ENCODE measurements around the gene LRRC32. TPM values are rescaled to one million over a fixed set of nuclear protein-coding genes. Genes with fewer than 3 reads are reported as not detected.

The LRRC32 gene
- total RNA-seq, 1 experiment from 2014 or later = 0.27 TPM

DNA sequence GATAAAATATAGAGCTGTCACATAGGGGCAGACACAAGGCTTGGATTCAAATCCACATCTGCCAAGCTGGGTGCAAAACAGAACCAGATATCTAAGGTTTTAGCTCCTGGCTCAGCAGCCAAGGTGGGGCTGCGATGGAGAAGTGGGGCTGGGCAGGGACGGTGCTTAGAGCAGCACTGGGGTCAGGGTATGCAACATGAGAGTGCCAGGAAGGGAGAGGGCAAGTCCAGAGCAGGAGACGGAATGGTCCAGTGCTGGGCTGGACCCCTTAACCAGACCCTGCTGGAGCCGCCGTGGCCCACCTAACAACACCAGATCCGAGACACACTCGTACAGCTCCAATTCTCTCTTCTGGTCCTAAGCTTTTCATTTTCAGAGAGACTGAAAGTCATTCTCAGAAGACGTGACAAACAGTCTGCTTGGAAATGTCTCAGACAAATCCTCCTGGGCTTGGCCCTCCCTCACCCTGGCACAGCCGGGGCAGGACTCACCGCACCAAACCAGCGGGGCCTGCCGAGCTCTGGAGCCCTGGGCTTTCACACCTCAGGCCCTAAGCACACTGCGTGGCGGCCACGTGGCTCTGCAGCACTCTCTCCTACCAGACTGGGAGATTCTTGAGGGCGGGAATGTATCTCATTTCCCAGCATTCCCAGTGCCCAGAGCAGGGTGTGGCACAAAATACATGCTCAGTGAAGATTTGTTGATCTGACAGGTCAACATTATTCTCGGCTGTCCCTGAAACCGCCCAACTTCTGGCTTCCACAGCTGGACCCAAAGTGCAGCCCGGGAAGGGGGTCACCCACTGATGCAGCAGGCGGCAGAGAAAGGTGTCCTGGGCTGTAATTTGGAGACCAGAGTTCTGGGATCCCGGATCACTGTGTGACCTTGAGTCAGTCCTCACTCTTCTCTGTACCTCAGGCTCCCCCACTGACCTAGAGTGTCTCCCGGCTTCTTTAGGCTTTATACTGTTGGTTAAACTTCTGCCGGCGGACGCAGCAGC is 11.6 kb downstream of the LRRC32 start:
- Mint-ChIP-seq H3K27me3 (ENCODE audit: insufficient read depth, unreplicated experiment) (no peaks in the 10 kb centered on the region), H3K4me1 (ENCODE audit: low read depth, unreplicated experiment) (no peaks in the 10 kb centered on the region), H3K4me3 (ENCODE audit: unreplicated experiment) (no peak overlapping the region), H3K9me3 (ENCODE audit: unreplicated experiment) (no peaks in the 10 kb centered on the region), H3K27ac (ENCODE audit: unreplicated experiment) (no peak overlapping the region), H3K36me3 (ENCODE audit: insufficient read depth, unreplicated experiment) (no peaks in the 10 kb centered on the region)
- CTCF ChIA-PET = interaction anchor here (0.6 kb wide), 1 partner anchor 9 kb away, joined by 3 read pairs; no protein-coding TSS in a partner anchor
- no peaks in the 10 kb centered on the region for H3K27me3 ChIP-seq (replicated peaks; ENCODE audit: control insufficient read depth, insufficient read depth, low read length)
- H3K4me1 ChIP-seq = no peaks in the 10 kb centered on the region
- no peak overlapping the region for H3K4me3 ChIP-seq (ENCODE audit: low read depth, low read length)
- TF ChIP-seq, protein P1, sequence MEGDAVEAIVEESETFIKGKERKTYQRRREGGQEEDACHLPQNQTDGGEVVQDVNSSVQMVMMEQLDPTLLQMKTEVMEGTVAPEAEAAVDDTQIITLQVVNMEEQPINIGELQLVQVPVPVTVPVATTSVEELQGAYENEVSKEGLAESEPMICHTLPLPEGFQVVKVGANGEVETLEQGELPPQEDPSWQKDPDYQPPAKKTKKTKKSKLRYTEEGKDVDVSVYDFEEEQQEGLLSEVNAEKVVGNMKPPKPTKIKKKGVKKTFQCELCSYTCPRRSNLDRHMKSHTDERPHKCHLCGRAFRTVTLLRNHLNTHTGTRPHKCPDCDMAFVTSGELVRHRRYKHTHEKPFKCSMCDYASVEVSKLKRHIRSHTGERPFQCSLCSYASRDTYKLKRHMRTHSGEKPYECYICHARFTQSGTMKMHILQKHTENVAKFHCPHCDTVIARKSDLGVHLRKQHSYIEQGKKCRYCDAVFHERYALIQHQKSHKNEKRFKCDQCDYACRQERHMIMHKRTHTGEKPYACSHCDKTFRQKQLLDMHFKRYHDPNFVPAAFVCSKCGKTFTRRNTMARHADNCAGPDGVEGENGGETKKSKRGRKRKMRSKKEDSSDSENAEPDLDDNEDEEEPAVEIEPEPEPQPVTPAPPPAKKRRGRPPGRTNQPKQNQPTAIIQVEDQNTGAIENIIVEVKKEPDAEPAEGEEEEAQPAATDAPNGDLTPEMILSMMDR (IDR thresholded peaks at IDR 0.05; ENCODE audit: insufficient read depth in 1 of 2, low read depth in 1 of 2, low read length in 1 of 2, severe bottlenecking in 1 of 2, unreplicated experiment in 1 of 2) = no peak
- POLR2A ChIA-PET = no interaction called here
- peak in 1 of 2 experiments; percentile 32 for DNase-seq
- intact Hi-C loops (cut with micrococcal nuclease; ENCODE audit: unreplicated experiment) = no loop called here
- BruUV-seq (replicated peaks) = no TSS peak
- no peaks in the 10 kb centered on the region for H3K9me3 ChIP-seq
- H3K36me3 ChIP-seq (ENCODE audit: control insufficient read depth, insufficient read depth, low read length) = no peaks in the 10 kb centered on the region

DNA sequence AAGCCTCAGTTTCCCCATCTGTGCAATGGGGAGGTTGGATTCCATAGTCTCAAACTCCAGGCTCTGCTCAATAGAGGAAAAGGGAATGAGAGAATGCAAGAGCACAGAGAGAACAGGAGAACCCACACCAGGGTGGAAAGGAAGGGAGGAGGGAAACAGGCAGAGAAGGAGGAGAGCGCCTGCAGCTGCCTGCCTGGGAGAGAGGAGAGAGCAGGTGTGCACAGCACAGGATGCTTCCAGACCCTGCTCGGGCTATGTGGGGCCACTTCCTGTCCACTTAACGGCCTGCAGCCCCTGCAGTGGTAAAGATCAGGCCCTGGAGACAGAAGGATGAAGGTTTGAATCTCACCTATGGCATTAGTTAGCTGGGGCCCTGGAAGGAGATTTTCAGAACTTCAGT is 12.3 kb downstream of the LRRC32 start:
- H3K4me3 Mint-ChIP-seq (ENCODE audit: unreplicated experiment) = no peak overlapping the region
- CTCF ChIA-PET = interaction anchor here (0.6 kb wide), 1 partner anchor 8 kb away, joined by 3 read pairs; no protein-coding TSS in a partner anchor
- H3K27me3 Mint-ChIP-seq (ENCODE audit: insufficient read depth, unreplicated experiment) = no peaks in the 10 kb centered on the region

More for the DNA sequence above, 12.3 kb downstream of the LRRC32 start:
- Mint-ChIP-seq H3K9me3 (ENCODE audit: unreplicated experiment) (no peaks in the 10 kb centered on the region), H3K27ac (ENCODE audit: unreplicated experiment) (no peak overlapping the region), H3K36me3 (ENCODE audit: insufficient read depth, unreplicated experiment) (no peaks in the 10 kb centered on the region), H3K4me1 (ENCODE audit: low read depth, unreplicated experiment) (no peaks in the 10 kb centered on the region)
- Histone ChIP-seq H3K4me1 (no peaks in the 10 kb centered on the region), H3K27me3 (replicated peaks; ENCODE audit: control insufficient read depth, insufficient read depth, low read length) (no peaks in the 10 kb centered on the region), H3K9me3 (no peaks in the 10 kb centered on the region), H3K4me3 (ENCODE audit: low read depth, low read length) (no peak overlapping the region), H3K36me3 (ENCODE audit: control insufficient read depth, insufficient read depth, low read length) (no peaks in the 10 kb centered on the region)
- intact Hi-C loops (cut with micrococcal nuclease; ENCODE audit: unreplicated experiment) = no loop called here
- TF ChIP-seq, protein P1 (IDR thresholded peaks at IDR 0.05; ENCODE audit: insufficient read depth in 1 of 2, low read depth in 1 of 2, low read length in 1 of 2, severe bottlenecking in 1 of 2, unreplicated experiment in 1 of 2) = no peak
- no TSS peak for BruUV-seq (replicated peaks)
- DNase-seq = peak in 1 of 2 experiments; percentile 11
- POLR2A ChIA-PET = no interaction called here

Measured in Caco-2 (cell line).